GM18517 (cell line): ENCODE data around the gene MICALL1.

ENCODE experiments used
- ATAC-seq: cut with Tn5 transposase; IDR thresholded peaks from one replicate; pipeline ENCODE4 v1.9.1; 2021; ENCODE audit warnings: mild to moderate bottlenecking, moderate library complexity; ENCODE audit not compliant: unreplicated experiment

The MICALL1 gene

GRCh38 chr22:37982938-37983859, 77.1 kb downstream of the MICALL1 start:
- no peak for ATAC-seq

- no peak for ATAC-seq
Measured at GRCh38 chr22:37983860-37984791, 78.0 kb downstream of the MICALL1 start, which contains the start of gene SOX10. Gene SOX10 (minus strand): TSS chr22:37984555. CDS start chr22:37983784, 771 bp downstream.

DNA sequence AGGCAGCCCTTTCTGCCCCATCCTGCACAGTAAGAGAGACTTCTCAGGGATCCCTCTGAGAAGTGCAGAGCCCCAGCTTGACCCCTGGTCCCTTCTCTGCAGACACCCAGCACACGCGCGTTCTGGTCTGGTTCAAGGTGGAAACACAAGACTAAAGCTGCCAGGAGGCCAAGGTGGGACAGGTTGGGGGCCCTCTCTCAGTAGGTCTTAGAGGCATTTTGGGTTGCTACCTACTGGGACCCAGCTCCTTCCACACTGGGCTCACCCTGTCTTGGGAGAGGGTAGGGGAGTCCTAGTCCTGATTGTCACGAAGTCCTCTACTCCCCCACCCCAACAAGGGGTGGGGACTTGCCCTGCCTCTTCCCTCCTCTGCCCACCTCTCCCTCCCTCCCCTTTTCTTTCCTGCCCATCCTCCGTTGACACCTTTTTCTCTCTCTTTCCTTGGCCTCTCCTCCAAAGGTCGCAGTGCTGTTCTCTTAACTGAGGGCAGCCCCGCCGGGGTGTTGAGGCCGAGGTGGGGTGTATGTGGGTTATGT, 79.0 kb downstream of the MICALL1 start:
- no peak for ATAC-seq

DNA sequence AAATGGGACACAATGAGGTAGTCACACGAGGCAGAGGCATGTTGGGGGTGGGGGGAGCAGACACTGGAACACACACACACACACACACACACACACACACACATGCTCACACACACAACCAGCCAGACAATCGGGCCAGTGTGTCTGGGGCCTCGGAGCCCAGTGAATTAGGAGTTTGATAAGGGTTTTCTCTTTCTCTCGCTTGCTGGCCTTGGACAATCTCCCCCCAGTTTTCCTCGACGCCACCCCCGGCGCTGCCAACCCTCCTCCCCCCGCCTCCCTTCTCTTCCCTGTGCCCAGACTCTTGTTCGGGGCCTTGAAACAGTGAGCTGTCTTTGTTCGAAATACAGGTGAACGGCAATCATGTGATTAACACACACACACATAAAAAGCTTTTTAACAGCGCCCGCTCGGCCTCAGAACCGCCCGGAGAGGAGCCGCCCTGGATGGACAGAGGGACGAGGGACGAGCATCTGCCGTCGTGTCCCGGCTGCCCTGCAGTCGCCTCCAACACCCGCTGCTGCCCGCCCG, 79.7 kb downstream of the MICALL1 start:
- no peak for ATAC-seq

DNA sequence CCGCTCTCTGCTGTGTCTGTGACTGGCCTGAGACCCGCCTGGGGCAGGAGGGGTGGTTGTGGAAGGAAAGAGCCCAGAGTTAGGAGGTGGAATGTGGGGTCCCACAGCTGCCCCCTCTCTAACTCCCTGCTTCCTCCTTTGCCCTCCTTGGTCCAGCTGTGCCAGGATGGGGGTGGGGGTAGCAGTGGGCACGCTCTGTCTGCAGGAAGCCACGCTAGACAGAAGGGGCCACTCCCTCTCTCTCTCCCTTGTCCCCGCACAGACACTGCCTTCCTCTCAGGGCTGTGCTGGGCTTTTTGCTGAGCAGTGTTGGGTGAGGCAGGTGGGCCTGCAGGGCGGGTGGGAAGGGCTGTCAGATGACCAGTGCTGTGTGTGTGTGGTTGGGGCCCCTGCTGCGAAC, 80.3 kb downstream of the MICALL1 start:
- no peak for ATAC-seq

DNA sequence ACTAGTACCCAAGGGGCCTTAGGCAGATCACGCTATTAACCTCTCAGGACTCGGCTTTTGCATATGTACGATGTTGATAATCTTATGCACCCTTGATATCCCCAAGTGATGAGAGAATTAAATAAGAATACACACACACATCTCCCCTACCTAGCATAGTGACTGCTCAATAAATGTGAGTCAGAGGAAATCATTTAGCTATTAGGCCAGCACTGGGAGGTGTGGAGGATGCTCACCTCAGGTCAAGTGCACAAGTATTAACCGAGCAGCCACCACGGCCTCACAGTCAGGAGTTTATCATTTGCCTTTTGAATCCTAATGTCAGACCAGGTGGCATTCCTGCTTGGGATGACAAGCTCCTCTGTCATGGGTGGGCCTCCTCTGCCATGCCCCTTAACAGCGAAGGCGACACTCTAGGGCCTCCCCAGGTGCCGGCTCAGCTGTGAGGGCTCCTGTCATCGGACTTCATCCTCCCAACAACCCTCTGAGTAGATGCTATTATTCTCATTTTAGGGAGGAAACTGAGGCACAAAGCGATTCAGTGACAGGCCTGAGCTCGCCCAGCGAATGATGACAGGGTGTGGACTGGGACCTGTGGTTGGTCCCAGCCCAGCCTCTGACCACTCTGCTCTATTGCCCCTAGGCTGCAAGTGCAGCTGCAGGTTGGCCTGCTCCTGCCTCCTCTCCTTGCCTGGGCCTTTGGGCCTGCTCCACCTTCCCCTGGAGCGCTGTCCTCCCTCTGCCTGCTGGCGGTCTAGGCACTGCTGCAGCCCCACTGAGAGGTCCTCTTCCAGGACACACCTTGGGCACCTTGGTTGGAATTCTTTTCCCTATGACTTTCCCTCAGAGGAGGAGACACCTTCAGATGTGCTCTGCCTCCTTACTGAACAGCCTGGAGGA, 83.3 kb downstream of the MICALL1 start:
- ATAC-seq, result no peak

GRCh38 chr22:37990301-37990700, 84.2 kb downstream of the MICALL1 start:
- no peak for ATAC-seq

GRCh38 chr22:37990862-37991261, 84.8 kb downstream of the MICALL1 start:
- no peak for ATAC-seq

DNA sequence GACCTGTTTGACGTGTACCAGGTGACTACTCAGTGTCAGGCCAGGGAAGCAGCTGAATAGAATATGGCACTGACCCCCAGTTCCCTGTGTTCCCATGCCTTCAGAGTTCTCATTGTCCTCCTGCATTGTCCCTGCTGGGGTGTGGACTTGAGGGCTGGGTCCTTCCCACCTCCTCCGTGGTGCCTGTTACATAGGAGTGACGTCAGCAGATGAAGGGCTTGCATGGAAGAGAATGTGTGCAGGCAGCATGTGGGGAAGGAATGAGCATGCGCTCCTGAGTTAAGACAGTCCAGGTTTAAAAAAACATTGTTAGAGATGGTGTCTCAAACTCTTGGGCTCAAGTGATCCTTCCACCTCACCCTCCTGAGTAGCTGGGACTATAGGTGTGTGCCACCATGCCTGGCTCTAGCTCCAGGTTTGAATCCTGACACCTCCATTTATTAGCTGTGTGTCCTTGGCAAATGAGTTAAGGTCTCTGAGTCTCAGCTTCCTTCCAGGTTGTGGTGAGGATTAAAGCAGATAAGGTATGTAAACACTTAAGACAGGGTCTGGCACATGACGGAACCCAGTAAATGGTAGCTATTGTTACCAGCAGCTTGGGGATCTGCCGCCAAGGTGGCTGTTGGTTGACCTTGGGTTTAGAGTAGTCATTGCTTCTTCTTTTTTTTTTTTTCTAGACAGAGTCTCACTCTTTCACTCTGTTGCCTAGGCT, 85.8 kb downstream of the MICALL1 start:
- no peak for ATAC-seq
